ENCODE results near the gene TOMM7. TPM values are rescaled to one million over a fixed set of nuclear protein-coding genes. Genes with fewer than 3 reads are reported as not detected.
"Not testable (repeated sequence)": the region's sequence is repeated elsewhere in the genome, so short reads cannot be mapped to it uniquely, and the experiment has no call there.

TOMM7 gene
- total RNA-seq, 4 donors from 2014 or later: 133 to 211 (median 177) TPM

DNA sequence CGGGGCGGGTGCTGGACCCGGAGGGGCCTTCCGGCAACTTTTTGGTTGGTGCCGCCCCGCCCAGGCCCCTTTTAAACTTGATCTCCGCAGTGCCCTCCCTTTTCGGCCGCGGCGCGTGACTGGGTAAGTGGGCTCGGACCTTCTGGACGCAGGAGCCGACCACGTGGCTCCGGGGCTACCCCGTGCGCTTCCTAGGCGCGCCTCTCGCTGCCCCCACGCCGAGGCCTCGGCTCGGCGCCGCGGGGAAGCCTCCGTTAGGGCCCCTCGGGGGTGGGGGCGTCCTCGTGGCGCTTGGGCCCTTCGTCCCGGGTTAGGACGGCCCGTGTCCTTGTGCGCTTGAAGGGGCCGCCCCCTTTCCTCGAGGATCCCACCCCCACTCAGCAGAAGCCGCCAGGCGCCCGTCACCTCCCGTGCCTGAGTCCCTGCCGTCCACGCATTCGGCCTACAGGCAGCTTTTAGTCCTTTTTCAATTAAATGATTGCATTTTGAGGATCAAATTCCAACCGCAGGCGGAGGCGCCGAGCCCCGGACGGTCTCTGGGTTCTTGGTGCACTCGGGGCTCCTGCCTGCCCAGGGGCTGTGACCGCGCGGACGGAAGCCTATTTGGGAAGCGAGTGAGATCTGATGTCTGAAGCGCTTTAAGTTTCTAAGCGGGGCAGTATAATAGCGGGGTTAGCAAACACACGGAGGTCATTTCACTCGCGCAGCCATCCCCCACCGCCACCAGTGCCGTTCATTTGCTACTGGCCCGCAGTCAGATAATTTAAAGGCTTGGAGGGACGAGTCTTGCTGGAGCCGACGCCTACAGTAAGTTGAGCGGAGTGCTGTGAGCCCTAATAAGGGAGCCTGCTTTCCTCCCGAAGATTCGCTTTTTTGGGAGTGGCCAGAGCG is 31.8 kb upstream of the TOMM7 start:
- peak overlapping the region; percentile 93 to 99 (median 95) for H3K27ac ChIP-seq
- no peaks in the 10 kb centered on the region for H3K9me3 ChIP-seq
- peak; percentile 61 to 88 for TF ChIP-seq EP300 (IDR thresholded peaks at IDR 0.05)
- TF ChIP-seq, protein P1, sequence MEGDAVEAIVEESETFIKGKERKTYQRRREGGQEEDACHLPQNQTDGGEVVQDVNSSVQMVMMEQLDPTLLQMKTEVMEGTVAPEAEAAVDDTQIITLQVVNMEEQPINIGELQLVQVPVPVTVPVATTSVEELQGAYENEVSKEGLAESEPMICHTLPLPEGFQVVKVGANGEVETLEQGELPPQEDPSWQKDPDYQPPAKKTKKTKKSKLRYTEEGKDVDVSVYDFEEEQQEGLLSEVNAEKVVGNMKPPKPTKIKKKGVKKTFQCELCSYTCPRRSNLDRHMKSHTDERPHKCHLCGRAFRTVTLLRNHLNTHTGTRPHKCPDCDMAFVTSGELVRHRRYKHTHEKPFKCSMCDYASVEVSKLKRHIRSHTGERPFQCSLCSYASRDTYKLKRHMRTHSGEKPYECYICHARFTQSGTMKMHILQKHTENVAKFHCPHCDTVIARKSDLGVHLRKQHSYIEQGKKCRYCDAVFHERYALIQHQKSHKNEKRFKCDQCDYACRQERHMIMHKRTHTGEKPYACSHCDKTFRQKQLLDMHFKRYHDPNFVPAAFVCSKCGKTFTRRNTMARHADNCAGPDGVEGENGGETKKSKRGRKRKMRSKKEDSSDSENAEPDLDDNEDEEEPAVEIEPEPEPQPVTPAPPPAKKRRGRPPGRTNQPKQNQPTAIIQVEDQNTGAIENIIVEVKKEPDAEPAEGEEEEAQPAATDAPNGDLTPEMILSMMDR (IDR thresholded peaks at IDR 0.05): peak in 2 of 5 experiments; percentile 63 to 76
- peak; percentile 74 to 78 for TF ChIP-seq POLR2A (IDR thresholded peaks at IDR 0.05)
- peak; percentile 80 to 86 for DNase-seq (ENCODE audit: low spot score in 2 of 2)
- 1% methylated on average over 51 to 59 of the region's 76 CpGs for WGBS, 2 donors
- peak overlapping the region; percentile 70 to 86 (median 86) for H3K4me3 ChIP-seq
- peaks cover 0 to 46% (median 18%) of the 10 kb centered on the region in 4 donors for H3K4me1 ChIP-seq
- H3K36me3 ChIP-seq: peaks cover 0 to 11% (median 0%) of the 10 kb centered on the region in 3 donors
- H3K27me3 ChIP-seq: no peaks in the 10 kb centered on the region

DNA sequence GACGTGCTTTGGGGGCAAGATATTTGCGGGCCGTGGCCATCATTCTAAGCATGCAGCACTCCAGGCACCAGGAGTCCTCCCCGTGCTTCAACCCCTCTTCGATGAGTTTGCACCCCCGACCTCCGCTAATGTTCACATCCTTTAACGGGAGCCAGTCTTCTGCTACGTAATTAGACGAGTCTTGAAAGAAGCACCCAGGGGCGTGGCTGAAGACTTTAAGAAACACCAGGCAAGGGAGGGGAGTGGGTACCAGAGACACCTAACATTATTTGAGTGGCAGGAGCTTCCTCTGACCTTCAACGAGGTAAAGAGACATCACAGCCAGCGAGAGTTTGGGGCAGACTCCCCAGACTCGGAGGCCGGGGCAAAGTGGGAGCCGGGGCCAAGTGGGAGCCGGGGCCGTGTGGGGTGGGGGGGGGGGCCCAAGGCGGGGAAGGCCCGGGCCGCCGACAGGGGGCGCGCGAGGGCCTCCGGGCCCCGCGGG is 31.1 kb upstream of the TOMM7 start:
- no peak for TF ChIP-seq EP300 (IDR thresholded peaks at IDR 0.05)
- TF ChIP-seq, protein P1 (IDR thresholded peaks at IDR 0.05): peak in 3 of 5 experiments; percentile 98 to 99 (median 99)
- Histone ChIP-seq H3K4me1 (peaks cover 0 to 42% (median 16%) of the 10 kb centered on the region in 4 donors), H3K36me3 (peaks cover 0 to 9% (median 0%) of the 10 kb centered on the region in 3 donors), H3K9me3 (no peaks in the 10 kb centered on the region), H3K27me3 (no peaks in the 10 kb centered on the region), H3K4me3 (peak overlapping the region; percentile 20 to 86 (median 78)), H3K27ac (peak overlapping the region; percentile 93 to 99 (median 95))
- DNase-seq (ENCODE audit: low spot score in 2 of 2): peak; percentile 25 to 36
- whole genome bisulfite sequencing, 2 donors: 17 to 18% methylated on average over 18 to 20 of the region's 28 CpGs

DNA sequence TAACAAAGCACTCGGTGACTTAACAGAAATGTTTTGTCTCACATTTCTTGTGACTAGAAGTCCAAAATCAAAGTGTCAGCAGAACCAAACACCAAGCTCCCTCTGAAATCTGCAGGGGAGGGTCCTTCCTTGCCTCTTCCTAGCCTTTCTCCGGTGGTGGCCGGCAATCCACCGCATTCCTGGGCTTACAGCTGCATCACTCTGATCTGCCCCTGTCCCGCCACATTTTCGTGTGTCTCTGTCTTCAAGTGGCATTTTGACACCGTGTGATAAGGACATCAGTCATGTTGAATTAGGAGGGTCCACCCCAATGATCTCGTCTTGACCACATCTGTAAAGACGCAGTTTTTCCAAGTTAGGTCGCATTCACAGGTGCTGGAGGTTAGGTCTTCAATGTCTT is 30.5 kb upstream of the TOMM7 start:
- WGBS, 2 donors: 76 to 79% methylated on average over 10 of the region's 10 CpGs
- Histone ChIP-seq H3K4me3 (no peak overlapping the region), H3K36me3 (peaks cover 0 to 4% (median 0%) of the 10 kb centered on the region in 3 donors), H3K4me1 (peaks cover 0 to 36% (median 14%) of the 10 kb centered on the region in 4 donors), H3K27me3 (no peaks in the 10 kb centered on the region), H3K27ac (peak overlapping the region in 3 of 4 donors; percentile 93 to 99 (median 94)), H3K9me3 (no peaks in the 10 kb centered on the region)
- no peak for TF ChIP-seq EP300 (IDR thresholded peaks at IDR 0.05)
- TF ChIP-seq, protein P1 (IDR thresholded peaks at IDR 0.05): no peak
- no peak for TF ChIP-seq POLR2A (IDR thresholded peaks at IDR 0.05)
- no peak for DNase-seq (ENCODE audit: low spot score in 2 of 2)

DNA sequence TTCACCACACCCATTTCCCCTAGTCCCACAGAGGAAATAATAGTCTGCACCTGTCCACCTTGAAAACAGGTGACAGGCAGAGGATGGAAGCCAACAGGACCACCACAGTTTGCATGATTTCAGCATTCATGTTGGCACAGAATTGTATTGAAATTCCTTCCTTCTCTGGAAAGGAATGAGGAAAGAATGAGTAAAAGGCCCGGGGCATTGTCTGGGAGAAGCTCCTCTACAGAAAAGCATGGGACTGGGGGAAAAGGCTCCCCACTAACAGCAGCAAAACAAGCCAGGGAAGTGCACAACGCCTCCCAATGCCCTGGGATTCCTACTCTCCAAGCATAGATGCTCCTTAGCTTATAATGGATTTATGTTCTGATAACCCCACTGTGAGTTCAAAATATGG is 28.5 kb upstream of the TOMM7 start:
- Histone ChIP-seq H3K4me3 (no peak overlapping the region), H3K4me1 (peaks cover 0 to 28% (median 10%) of the 10 kb centered on the region in 4 donors), H3K27me3 (no peaks in the 10 kb centered on the region), H3K27ac (no peak overlapping the region), H3K36me3 (no peaks in the 10 kb centered on the region), H3K9me3 (no peaks in the 10 kb centered on the region)
- DNase-seq (ENCODE audit: low spot score in 2 of 2): no peak
- TF ChIP-seq, protein P1 (IDR thresholded peaks at IDR 0.05): no peak
- TF ChIP-seq EP300 (IDR thresholded peaks at IDR 0.05) (no peak), POLR2A (IDR thresholded peaks at IDR 0.05) (no peak)
- 67 to 76% methylated on average over 2 of the region's 2 CpGs for WGBS, 2 donors

DNA sequence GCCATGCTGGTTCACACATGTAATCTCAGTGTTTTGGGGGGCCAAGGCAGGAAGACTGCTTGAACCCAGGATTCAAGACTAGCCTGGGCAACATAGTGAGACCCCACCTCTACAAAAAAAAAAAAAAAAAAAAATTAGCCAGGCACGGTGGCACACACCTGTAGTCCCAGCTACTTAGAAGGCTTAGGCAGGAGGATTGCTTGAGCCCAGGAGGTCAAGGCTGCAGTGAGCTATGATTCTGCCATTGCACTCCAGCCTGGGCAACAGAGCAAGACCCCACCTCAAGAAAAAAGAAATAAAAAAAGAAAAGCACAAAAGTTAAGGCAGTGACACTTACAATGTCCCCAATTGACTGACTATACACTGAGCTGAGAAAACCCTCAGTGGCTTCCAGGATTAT is 27.7 kb upstream of the TOMM7 start:
- not testable (repeated sequence) for H3K4me3 ChIP-seq; DNase-seq (ENCODE audit: low spot score in 2 of 2); H3K27me3 ChIP-seq; H3K36me3 ChIP-seq; H3K9me3 ChIP-seq; H3K27ac ChIP-seq
- WGBS, 2 donors: 92 to 93% methylated on average over 1 of the region's 1 CpG
- peaks cover 0 to 20% (median 5%) of the 10 kb centered on the region in 4 donors for H3K4me1 ChIP-seq
